ENCODE results near the gene RAVER1. TPM values are rescaled to one million over a fixed set of nuclear protein-coding genes. Genes with fewer than 3 reads are reported as not detected.

The RAVER1 gene
- total and polyA plus RNA-seq, 2 donors (not counting 3 experiments of a cell fraction or from before 2014, with no cell fraction given), result 5.2 to 47.6 TPM

DNA sequence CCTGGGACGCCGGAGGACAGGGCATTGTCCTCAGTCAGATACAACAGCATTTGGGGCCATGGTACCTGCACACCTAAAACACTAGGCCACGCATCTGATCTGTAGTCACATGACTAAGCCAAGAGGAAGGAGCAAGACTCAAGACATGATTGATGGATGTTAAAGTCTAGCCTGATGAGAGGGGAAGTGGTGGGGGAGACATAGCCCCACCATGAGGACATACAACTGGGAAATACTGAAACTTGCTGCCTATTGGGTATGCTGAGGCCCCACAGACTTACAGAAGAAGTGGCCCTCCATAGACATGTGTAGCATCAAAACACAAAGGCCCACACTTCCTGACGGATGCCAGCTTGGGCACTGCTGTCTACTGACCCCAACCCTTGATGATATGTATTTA, 47.9 kb downstream of the RAVER1 start:
- H2AFZ ChIP-seq (ENCODE audit: low read depth, low read length), result no peak overlapping the region
- DNase-seq (ENCODE audit: low read depth, low spot score), result no peak
- no peaks in the 10 kb centered on the region for H4K20me1 ChIP-seq (replicated peaks; ENCODE audit: control insufficient read depth, extremely low read depth, insufficient read depth, low read length)
- FAIRE-seq, result no peak
- no peaks in the 10 kb centered on the region for H3K9me3 ChIP-seq (replicated peaks; ENCODE audit: control insufficient read depth, insufficient read depth, low read length)
- H3K9ac ChIP-seq (replicated peaks; ENCODE audit: extremely low read depth, insufficient read depth, low read length), result no peak overlapping the region
- dilution Hi-C loops (cut with MboI; ENCODE audit: extremely low pct_ligation_motif_present, low sequenced_read_pairs) (no loop called here), intact Hi-C loops (cut with micrococcal nuclease) (no loop called here)
- ChIA-PET CTCF (interaction anchor here (1.0 to 4.1 kb wide), 6 partner anchors 14 to 194 kb away, joined by 4 to 14 read pairs (median 7); partner anchors contain the start of gene ICAM1), POLR2A (interaction anchor here (0.9 kb wide), 1 partner anchor 15 kb away, joined by 3 read pairs; the partner anchor contains the start of gene ICAM1)
- H3K79me2 ChIP-seq (ENCODE audit: control insufficient read depth, insufficient read depth, low read length), result no peaks in the 10 kb centered on the region
- TF ChIP-seq JUN (IDR thresholded peaks at IDR 0.05; ENCODE audit: borderline replicate concordance, insufficient read depth, insufficient read length, low read depth), result no peak
- TF ChIP-seq, protein P1, sequence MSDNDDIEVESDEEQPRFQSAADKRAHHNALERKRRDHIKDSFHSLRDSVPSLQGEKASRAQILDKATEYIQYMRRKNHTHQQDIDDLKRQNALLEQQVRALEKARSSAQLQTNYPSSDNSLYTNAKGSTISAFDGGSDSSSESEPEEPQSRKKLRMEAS (IDR thresholded peaks at IDR 0.05; ENCODE audit: insufficient read depth, insufficient read length), result no peak
- no peak for TF ChIP-seq EZH2 (IDR thresholded peaks at IDR 0.05; ENCODE audit: borderline replicate concordance, low read depth, low read length, severe bottlenecking)
- TF ChIP-seq FOS (IDR thresholded peaks at IDR 0.05; ENCODE audit: borderline replicate concordance, insufficient read depth, low read length), result no peak
- no peak for TF ChIP-seq GATA2 (IDR thresholded peaks at IDR 0.05; ENCODE audit: insufficient read depth, insufficient read length, low read depth, low read length)
- TF ChIP-seq MYC (IDR thresholded peaks at IDR 0.05; ENCODE audit: low read depth, low read length), result no peak
- TF ChIP-seq POLR2A (IDR thresholded peaks at IDR 0.05; ENCODE audit: low read depth, low read length), result no peak
- TF ChIP-seq POLR2AphosphoS5 (IDR thresholded peaks at IDR 0.05; ENCODE audit: insufficient read depth, low read depth, low read length), result no peak
- TF ChIP-seq, protein P2, sequence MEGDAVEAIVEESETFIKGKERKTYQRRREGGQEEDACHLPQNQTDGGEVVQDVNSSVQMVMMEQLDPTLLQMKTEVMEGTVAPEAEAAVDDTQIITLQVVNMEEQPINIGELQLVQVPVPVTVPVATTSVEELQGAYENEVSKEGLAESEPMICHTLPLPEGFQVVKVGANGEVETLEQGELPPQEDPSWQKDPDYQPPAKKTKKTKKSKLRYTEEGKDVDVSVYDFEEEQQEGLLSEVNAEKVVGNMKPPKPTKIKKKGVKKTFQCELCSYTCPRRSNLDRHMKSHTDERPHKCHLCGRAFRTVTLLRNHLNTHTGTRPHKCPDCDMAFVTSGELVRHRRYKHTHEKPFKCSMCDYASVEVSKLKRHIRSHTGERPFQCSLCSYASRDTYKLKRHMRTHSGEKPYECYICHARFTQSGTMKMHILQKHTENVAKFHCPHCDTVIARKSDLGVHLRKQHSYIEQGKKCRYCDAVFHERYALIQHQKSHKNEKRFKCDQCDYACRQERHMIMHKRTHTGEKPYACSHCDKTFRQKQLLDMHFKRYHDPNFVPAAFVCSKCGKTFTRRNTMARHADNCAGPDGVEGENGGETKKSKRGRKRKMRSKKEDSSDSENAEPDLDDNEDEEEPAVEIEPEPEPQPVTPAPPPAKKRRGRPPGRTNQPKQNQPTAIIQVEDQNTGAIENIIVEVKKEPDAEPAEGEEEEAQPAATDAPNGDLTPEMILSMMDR (IDR thresholded peaks at IDR 0.05; ENCODE audit: extremely low read depth in 1 of 2, insufficient read depth in 1 of 2, low read depth in 1 of 2, low read length in 2 of 2), result no peak
- no TSS peak for BruUV-seq (replicated peaks)
- H3K4me1 ChIP-seq (ENCODE audit: control insufficient read depth, extremely low read depth, insufficient read depth, low read length), result peaks cover 16% of the 10 kb centered on the region
- H3K36me3 ChIP-seq (ENCODE audit: control insufficient read depth in 2 of 2, extremely low read depth in 1 of 2, insufficient read depth in 2 of 2, low read length in 2 of 2), result peaks cover 0 to 4% of the 10 kb centered on the region in 2 experiments
- H3K27ac ChIP-seq (ENCODE audit: insufficient read depth, low read depth, low read length), result no peak overlapping the region
- no peak overlapping the region for H3K4me2 ChIP-seq (ENCODE audit: insufficient read depth, low read length)
- H3K9me1 ChIP-seq (replicated peaks; ENCODE audit: control insufficient read depth, extremely low read depth, insufficient read depth, low read length), result no peaks in the 10 kb centered on the region
- H3K27me3 ChIP-seq (ENCODE audit: control insufficient read depth in 2 of 2, insufficient read depth in 2 of 2, low read length in 2 of 2), result peaks cover 5 to 13% of the 10 kb centered on the region in 2 experiments
- no peak overlapping the region for H3K4me3 ChIP-seq (replicated peaks in 1 of 3; ENCODE audit: insufficient read depth in 1 of 3, low read depth in 1 of 3, low read length in 3 of 3)

All from endothelial cell of umbilical vein (primary cell).